GM19035 (cell line): ENCODE measurements around the gene ABCD1.

Experiments
- ATAC-seq: cut with Tn5 transposase; IDR thresholded peaks from one replicate; pipeline ENCODE4 v1.9.1; 2021; ENCODE audit not compliant: unreplicated experiment

Gene ABCD1

GRCh38 chrX:153784325-153784967 is 59.8 kb downstream of the ABCD1 start:
- ATAC-seq, result no peak

GRCh38 chrX:153786669-153787068 is 62.0 kb downstream of the ABCD1 start:
- no peak for ATAC-seq

GRCh38 chrX:153789654-153790053 is 65.0 kb downstream of the ABCD1 start:
- ATAC-seq, result no peak

GRCh38 chrX:153791104-153791852 is 66.6 kb downstream of the ABCD1 start:
- no peak for ATAC-seq

DNA sequence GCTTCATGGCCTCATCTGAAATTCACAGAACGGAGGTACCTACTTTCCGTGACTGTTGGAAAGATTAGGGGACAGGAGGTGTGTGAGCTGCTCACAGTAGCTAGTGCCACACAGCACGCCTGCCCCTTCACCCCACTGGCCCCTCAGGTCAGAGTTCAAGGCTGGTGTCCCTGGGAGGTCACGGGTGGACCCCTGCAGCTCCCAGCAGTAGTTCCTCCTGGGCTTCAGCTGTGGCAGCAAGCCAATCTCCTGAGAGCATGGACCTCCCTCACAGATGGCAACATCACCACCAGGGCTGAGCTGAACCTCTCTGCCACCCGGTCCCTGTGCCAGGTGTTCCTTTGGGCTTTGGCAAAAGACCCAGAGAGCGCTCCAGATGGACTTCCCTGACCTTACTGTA is 67.7 kb downstream of the ABCD1 start:
- ATAC-seq, result no peak

GRCh38 chrX:153793291-153793690 is 68.6 kb downstream of the ABCD1 start:
- no peak for ATAC-seq
